Measurements from ENCODE around the gene POU4F1.

GRCh38 chr13:78566631-78567030 is 36.7 kb downstream of the POU4F1 start:
- TF ChIP-seq CTCF (IDR thresholded peaks at IDR 0.05; ENCODE audit: low read depth, low read length, poor library complexity, severe bottlenecking), result no peak
- TF ChIP-seq EZH2phosphoT487 (IDR thresholded peaks at IDR 0.05; ENCODE audit: borderline replicate concordance, low read length), result no peak
